Activated T-cell treated with anti-CD3 and anti-CD28 coated beads, Interleukin-2, amount 50 U/mL, for 4 hours (primary cell): ENCODE data around the gene ACOT7. TPM values are rescaled to one million over a fixed set of nuclear protein-coding genes. Genes with fewer than 3 reads are reported as not detected.
"Not testable (repeated sequence)": the region's sequence is repeated elsewhere in the genome, so short reads cannot be mapped to it uniquely, and the experiment has no call there.

Experiments
- ATAC-seq, 2 donors: fragments of 200-7000 bp; cut with Tn5 transposase; one replicate each; pipeline ENCODE4 v1.10.0; 2021
- DNase-seq: peaks from one replicate; pipeline ENCODE4 v3.0.0-alpha.2; 2020
- H3K27me3 Mint-ChIP-seq: one replicate; pipeline ENCODE4 v1.8.0; 2021; ENCODE audit warnings: low read depth, mixed read lengths
- H3K36me3 Mint-ChIP-seq: one replicate; pipeline ENCODE4 v1.8.0; 2022; ENCODE audit warnings: mixed read lengths; ENCODE audit not compliant: insufficient read depth
- H3K4me1 Mint-ChIP-seq: one replicate; pipeline ENCODE4 v1.8.0; 2021; ENCODE audit warnings: low read depth, mixed read lengths
- H3K4me3 Mint-ChIP-seq: one replicate; pipeline ENCODE4 v1.8.0; 2021; ENCODE audit warnings: mild to moderate bottlenecking, moderate library complexity, mixed read lengths
- H3K9me3 Mint-ChIP-seq: one replicate; pipeline ENCODE4 v1.8.0; 2021; ENCODE audit warnings: mixed read lengths
- total RNA-seq, 3 donors: library from RNA; stranded (reverse); gene quantifications; one replicate each; pipeline ENCODE4 v1.2.1, GENCODE V29; 2021

ACOT7 gene
- total RNA-seq, 3 donors from 2014 or later, result 92.8 to 112 (median 101) TPM

GRCh38 chr1:6234502-6235295 is 158.9 kb downstream of the ACOT7 start:
- ATAC-seq (no peak), DNase-seq (no peak)
- Mint-ChIP-seq H3K4me1 (peaks cover 15% of the 10 kb centered on the region), H3K4me3 (peak overlapping the region; percentile 91), H3K27me3 (peaks cover 8% of the 10 kb centered on the region), H3K36me3 (peaks cover 16% of the 10 kb centered on the region), H3K9me3 (no peaks in the 10 kb centered on the region)

GRCh38 chr1:6233376-6233775 is 160.2 kb downstream of the ACOT7 start:
- Mint-ChIP-seq H3K4me3 (peak overlapping the region; percentile 31), H3K36me3 (peaks cover 16% of the 10 kb centered on the region)
- no peak for DNase-seq

DNA sequence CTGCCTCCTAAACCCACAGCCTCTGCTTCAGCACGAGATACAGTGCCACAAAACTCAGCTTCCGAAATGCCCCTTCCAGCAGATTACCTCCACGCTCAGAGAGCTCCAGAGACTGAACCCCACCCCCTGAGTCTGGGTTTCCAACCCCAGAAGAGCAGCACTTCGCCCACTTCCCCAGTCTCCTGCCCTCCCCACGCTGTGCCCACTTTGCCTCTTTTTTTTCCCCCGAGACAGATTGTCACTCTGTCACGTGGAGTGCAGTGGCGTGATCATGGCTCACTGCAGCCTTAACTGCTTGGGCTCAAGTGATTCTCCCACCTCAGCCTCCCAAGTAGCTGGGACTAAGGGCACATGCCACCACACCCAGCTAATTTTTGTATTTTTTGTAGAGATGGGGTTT is 167.9 kb downstream of the ACOT7 start:
- ATAC-seq (no peak), DNase-seq (no peak)
- no peak overlapping the region for H3K4me3 Mint-ChIP-seq
- no peaks in the 10 kb centered on the region for H3K4me1 Mint-ChIP-seq
- H3K36me3 Mint-ChIP-seq, result peaks cover 27% of the 10 kb centered on the region
- H3K27me3 Mint-ChIP-seq, result no peaks in the 10 kb centered on the region
- no peaks in the 10 kb centered on the region for H3K9me3 Mint-ChIP-seq

More at GRCh38 chr1:6233376-6233775, 160.2 kb downstream of the ACOT7 start:
- H3K4me1 Mint-ChIP-seq, result peaks cover 15% of the 10 kb centered on the region
- no peaks in the 10 kb centered on the region for H3K9me3 Mint-ChIP-seq
- ATAC-seq, result no peak
- no peaks in the 10 kb centered on the region for H3K27me3 Mint-ChIP-seq

- Mint-ChIP-seq H3K36me3 (peaks cover 28% of the 10 kb centered on the region), H3K4me3 (no peak overlapping the region), H3K9me3 (no peaks in the 10 kb centered on the region), H3K27me3 (no peaks in the 10 kb centered on the region), H3K4me1 (no peaks in the 10 kb centered on the region)
- no peak for DNase-seq
- no peak for ATAC-seq
Measured at GRCh38 chr1:6224718-6225117, 168.8 kb downstream of the ACOT7 start.

- no peak overlapping the region for H3K4me3 Mint-ChIP-seq
- no peaks in the 10 kb centered on the region for H3K4me1 Mint-ChIP-seq
- ATAC-seq (no peak), DNase-seq (no peak)
- H3K9me3 Mint-ChIP-seq, result no peaks in the 10 kb centered on the region
- no peaks in the 10 kb centered on the region for H3K27me3 Mint-ChIP-seq
- peaks cover 28% of the 10 kb centered on the region for H3K36me3 Mint-ChIP-seq
Measured at GRCh38 chr1:6223617-6224016, 169.9 kb downstream of the ACOT7 start.

DNA sequence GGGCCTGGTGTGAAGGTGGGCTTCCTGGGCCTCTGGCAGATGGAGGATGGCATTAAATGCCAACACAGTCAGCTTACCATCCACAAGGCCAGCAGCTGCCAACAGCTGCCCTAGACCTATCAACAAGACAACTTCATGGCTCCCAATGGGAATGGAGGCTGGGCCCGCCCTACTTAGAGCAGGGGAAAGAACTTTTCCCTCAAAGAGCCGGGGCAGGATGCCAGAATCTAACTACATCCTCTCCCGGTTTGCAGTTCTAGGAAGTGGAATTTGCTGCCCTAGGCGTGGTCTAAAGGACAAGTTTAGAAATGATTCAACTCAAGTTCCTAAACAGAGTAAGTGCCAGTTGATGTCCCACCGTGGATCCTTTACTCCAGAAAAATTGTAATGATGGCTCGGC is 170.9 kb downstream of the ACOT7 start:
- no peaks in the 10 kb centered on the region for H3K9me3 Mint-ChIP-seq
- H3K4me3 Mint-ChIP-seq, result no peak overlapping the region
- DNase-seq (no peak), ATAC-seq (no peak)
- H3K4me1 Mint-ChIP-seq, result no peaks in the 10 kb centered on the region
- H3K36me3 Mint-ChIP-seq, result peaks cover 28% of the 10 kb centered on the region
- no peaks in the 10 kb centered on the region for H3K27me3 Mint-ChIP-seq

DNA sequence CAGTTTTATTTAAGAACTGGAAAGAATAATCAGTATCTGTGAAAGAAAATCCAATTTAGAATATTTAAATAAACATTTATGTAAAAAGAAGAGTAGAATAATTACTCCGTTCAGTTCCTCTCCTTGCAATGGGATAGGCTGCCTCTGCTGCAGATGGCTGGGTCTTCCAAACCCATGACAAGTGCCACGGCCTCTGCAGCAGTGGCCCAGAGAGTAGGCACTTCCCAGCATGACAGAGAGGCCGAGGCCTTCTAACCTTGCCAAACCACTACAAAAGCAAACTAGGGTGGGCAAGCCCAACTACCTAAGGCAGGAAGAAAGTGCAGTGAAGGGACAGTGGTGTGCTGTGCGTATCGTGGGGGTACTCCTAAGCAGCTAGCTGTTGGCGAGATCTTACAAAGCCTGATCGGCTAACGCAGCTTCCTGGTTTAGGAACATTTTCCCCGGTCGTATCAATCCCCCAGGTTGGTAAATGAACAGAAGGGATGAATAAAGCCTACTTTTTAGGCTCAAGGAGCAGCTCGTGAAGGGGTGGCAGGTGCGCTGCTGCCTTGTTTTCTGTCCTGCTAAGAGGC is 172.3 kb downstream of the ACOT7 start:
- DNase-seq, result no peak
- H3K36me3 Mint-ChIP-seq, result peaks cover 20% of the 10 kb centered on the region
- no peak overlapping the region for H3K4me3 Mint-ChIP-seq
- H3K9me3 Mint-ChIP-seq, result no peaks in the 10 kb centered on the region
- ATAC-seq, result no peak
- no peaks in the 10 kb centered on the region for H3K4me1 Mint-ChIP-seq
- no peaks in the 10 kb centered on the region for H3K27me3 Mint-ChIP-seq

GRCh38 chr1:6220236-6220635 is 173.3 kb downstream of the ACOT7 start:
- peaks cover 4% of the 10 kb centered on the region for H3K27me3 Mint-ChIP-seq
- no peak for DNase-seq
- peaks cover 17% of the 10 kb centered on the region for H3K36me3 Mint-ChIP-seq
- no peak for ATAC-seq
- no peaks in the 10 kb centered on the region for H3K9me3 Mint-ChIP-seq
- no peaks in the 10 kb centered on the region for H3K4me1 Mint-ChIP-seq
- no peak overlapping the region for H3K4me3 Mint-ChIP-seq

GRCh38 chr1:6219641-6220040 is 173.9 kb downstream of the ACOT7 start:
- ATAC-seq, H3K4me1 Mint-ChIP-seq, DNase-seq, H3K4me3 Mint-ChIP-seq, H3K27me3 Mint-ChIP-seq, H3K9me3 Mint-ChIP-seq: not testable (repeated sequence)
- peaks cover 15% of the 10 kb centered on the region for H3K36me3 Mint-ChIP-seq

- H3K36me3 Mint-ChIP-seq, result peaks cover 8% of the 10 kb centered on the region
- no peak overlapping the region for H3K4me3 Mint-ChIP-seq
- H3K9me3 Mint-ChIP-seq, result no peaks in the 10 kb centered on the region
- no peak for ATAC-seq
- DNase-seq, result no peak
- peaks cover 4% of the 10 kb centered on the region for H3K27me3 Mint-ChIP-seq
- no peaks in the 10 kb centered on the region for H3K4me1 Mint-ChIP-seq
Measured at GRCh38 chr1:6218375-6219164, 175.0 kb downstream of the ACOT7 start.

Other genes with a start within 250 kb of the ACOT7 start
- gene CHD5, start 213.4 kb downstream of the ACOT7 start, total RNA-seq, result under 1 TPM; 0.27 to 0.61 (median 0.34) TPM
- gene RPL22, start 194.2 kb downstream of the ACOT7 start, total RNA-seq, result 100 to 1,000 TPM; 395 to 423 (median 403) TPM
- gene RNF207, start 187.6 kb downstream of the ACOT7 start, total RNA-seq, result 10 to 100 TPM in 2 of 3 donors, 1 to 10 TPM in 1; 9.9 to 18.8 (median 12.0) TPM
- gene ICMT, start 157.8 kb downstream of the ACOT7 start, total RNA-seq, result 10 to 100 TPM; 54.1 to 64.8 (median 58.3) TPM
- gene HES3, start 149.6 kb downstream of the ACOT7 start, total RNA-seq, result not detected
- under 1 TPM; 0.50 to 0.52 (median 0.51) TPM for gene GPR153, start 132.7 kb downstream of the ACOT7 start, total RNA-seq
- gene HES2, start 26.2 kb upstream of the ACOT7 start, total RNA-seq, result not detected
- gene ESPN, start 31.0 kb upstream of the ACOT7 start, total RNA-seq, result under 1 TPM; 0.42 to 0.76 (median 0.60) TPM
- gene TNFRSF25, start 72.4 kb upstream of the ACOT7 start, total RNA-seq, result 100 to 1,000 TPM; 137 to 149 (median 145) TPM
- 1 to 10 TPM; 1.2 to 2.1 (median 1.4) TPM for gene PLEKHG5, start 97.9 kb upstream of the ACOT7 start, total RNA-seq
- gene NOL9, start 160.7 kb upstream of the ACOT7 start, total RNA-seq, result 10 to 100 TPM; 69.3 to 80.2 (median 76.5) TPM
- not detected for gene TAS1R1, start 161.5 kb upstream of the ACOT7 start, total RNA-seq
- gene ZBTB48, start 186.2 kb upstream of the ACOT7 start, total RNA-seq, result 10 to 100 TPM; 32.1 to 37.6 (median 33.7) TPM
- gene KLHL21, start 209.1 kb upstream of the ACOT7 start, total RNA-seq, result 10 to 100 TPM; 49.5 to 54.9 (median 51.4) TPM
- 10 to 100 TPM; 10.5 to 14.4 (median 10.9) TPM for gene PHF13, start 220.0 kb upstream of the ACOT7 start, total RNA-seq
- gene THAP3, start 231.1 kb upstream of the ACOT7 start, total RNA-seq, result 10 to 100 TPM; 16.7 to 19.5 (median 19.1) TPM